PFSK-1 (cell line): Measurements from ENCODE around the gene EIF2S3.

Experiments used
- FOXP2 ChIP-seq: optimal IDR thresholded peaks from 2 replicates; pipeline ENCODE3; 2011; ENCODE audit warnings: borderline replicate concordance, control low read depth, inconsistent platforms; ENCODE audit not compliant: insufficient read depth; ENCODE audit errors: extremely low read length, extremely low read depth
- TF ChIP-seq, protein P1 (sequence below), 2 experiments: IDR thresholded peaks; 2 replicates each; pipeline versions ENCODE4 v1.6.1 to v1.8.0; 2011 to 2012; ENCODE audit warnings: low read depth in 2 of 2, low read length in 2 of 2, control low read depth in 1 of 2, inconsistent platforms in 1 of 2, mild to moderate bottlenecking in 1 of 2, moderate library complexity in 1 of 2; ENCODE audit not compliant: insufficient read depth in 1 of 2

DNA sequence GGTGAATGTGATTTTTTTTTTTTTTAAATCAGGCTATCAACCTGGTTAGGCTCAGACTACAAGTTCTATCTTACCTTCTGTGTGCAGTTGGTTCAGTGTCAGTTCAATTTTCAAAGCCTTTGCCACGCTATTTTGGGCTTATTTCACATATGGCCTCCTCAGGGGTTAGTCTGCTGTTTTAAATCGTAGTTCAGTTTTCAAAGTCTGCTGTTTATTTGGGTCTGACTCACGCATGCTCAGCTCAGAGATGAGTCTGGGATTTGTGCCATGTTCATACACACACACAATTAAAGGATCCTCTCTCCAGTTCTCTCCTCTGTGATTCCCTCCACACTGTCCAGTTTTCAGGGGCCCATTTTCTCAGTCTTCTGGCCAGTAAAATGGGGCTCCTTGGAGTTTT, 62.5 kb downstream of the EIF2S3 start:
- TF ChIP-seq, protein P1, sequence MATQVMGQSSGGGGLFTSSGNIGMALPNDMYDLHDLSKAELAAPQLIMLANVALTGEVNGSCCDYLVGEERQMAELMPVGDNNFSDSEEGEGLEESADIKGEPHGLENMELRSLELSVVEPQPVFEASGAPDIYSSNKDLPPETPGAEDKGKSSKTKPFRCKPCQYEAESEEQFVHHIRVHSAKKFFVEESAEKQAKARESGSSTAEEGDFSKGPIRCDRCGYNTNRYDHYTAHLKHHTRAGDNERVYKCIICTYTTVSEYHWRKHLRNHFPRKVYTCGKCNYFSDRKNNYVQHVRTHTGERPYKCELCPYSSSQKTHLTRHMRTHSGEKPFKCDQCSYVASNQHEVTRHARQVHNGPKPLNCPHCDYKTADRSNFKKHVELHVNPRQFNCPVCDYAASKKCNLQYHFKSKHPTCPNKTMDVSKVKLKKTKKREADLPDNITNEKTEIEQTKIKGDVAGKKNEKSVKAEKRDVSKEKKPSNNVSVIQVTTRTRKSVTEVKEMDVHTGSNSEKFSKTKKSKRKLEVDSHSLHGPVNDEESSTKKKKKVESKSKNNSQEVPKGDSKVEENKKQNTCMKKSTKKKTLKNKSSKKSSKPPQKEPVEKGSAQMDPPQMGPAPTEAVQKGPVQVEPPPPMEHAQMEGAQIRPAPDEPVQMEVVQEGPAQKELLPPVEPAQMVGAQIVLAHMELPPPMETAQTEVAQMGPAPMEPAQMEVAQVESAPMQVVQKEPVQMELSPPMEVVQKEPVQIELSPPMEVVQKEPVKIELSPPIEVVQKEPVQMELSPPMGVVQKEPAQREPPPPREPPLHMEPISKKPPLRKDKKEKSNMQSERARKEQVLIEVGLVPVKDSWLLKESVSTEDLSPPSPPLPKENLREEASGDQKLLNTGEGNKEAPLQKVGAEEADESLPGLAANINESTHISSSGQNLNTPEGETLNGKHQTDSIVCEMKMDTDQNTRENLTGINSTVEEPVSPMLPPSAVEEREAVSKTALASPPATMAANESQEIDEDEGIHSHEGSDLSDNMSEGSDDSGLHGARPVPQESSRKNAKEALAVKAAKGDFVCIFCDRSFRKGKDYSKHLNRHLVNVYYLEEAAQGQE (IDR thresholded peaks at IDR 0.05; ENCODE audit: insufficient read depth in 1 of 2, low read depth in 2 of 2, low read length in 2 of 2): no peak
- no peak for TF ChIP-seq FOXP2
